ENCODE results near the gene STK40. TPM values are rescaled to one million over a fixed set of nuclear protein-coding genes. Genes with fewer than 3 reads are reported as not detected.

The STK40 gene
- total RNA-seq, 1 donor from 2014 or later = 41.3 TPM

DNA sequence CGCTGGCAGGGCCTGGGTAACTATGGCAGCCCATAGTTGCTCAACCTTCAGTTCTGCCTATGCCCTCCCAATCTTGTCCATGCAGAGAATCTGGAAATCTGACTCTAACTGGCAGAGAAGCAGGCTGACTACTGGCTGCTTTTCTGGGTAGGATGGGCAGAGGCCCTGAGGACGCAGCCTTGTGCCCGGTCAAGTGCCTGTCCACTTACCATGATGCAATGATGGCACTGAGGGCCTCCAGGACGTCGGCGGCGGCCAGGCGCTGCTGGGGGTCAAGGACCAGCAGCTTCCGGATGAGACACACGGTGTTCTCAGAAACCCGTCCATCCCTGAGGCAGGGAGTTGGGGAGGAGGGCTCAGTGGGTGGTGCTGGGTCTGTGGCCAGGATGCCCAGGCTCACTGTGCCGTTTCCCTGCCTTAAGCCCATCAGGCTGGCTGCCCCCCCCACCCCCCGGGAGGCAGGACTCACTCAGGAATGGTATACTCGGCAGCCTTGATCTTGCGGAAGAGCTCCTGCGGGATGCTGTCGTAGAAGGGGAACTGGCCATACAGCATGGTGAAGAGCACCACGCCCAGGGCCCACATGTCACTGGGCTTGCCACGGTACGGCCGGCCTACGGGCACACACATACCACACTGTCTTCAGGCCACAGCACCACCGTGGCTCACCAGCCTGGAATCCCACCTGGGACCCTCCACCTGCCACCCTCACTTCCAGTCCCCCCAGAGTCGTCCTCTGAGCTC, 41.9 kb downstream of the STK40 start:
- peaks cover under 1% of the 10 kb centered on the region for H3K4me1 Mint-ChIP-seq (ENCODE audit: low read depth)
- no peaks in the 10 kb centered on the region for H3K9me3 Mint-ChIP-seq
- no peak for DNase-seq (ENCODE audit: low spot score)
- no peak overlapping the region for H3K4me3 Mint-ChIP-seq (ENCODE audit: low read depth)
- no peak overlapping the region for H3K27ac Mint-ChIP-seq
- intact Hi-C loops (cut with micrococcal nuclease) = no loop called here
- no peaks in the 10 kb centered on the region for H3K27me3 Mint-ChIP-seq (ENCODE audit: low read depth)
- H3K36me3 Mint-ChIP-seq (ENCODE audit: low read depth) = peaks cover 40% of the 10 kb centered on the region

DNA sequence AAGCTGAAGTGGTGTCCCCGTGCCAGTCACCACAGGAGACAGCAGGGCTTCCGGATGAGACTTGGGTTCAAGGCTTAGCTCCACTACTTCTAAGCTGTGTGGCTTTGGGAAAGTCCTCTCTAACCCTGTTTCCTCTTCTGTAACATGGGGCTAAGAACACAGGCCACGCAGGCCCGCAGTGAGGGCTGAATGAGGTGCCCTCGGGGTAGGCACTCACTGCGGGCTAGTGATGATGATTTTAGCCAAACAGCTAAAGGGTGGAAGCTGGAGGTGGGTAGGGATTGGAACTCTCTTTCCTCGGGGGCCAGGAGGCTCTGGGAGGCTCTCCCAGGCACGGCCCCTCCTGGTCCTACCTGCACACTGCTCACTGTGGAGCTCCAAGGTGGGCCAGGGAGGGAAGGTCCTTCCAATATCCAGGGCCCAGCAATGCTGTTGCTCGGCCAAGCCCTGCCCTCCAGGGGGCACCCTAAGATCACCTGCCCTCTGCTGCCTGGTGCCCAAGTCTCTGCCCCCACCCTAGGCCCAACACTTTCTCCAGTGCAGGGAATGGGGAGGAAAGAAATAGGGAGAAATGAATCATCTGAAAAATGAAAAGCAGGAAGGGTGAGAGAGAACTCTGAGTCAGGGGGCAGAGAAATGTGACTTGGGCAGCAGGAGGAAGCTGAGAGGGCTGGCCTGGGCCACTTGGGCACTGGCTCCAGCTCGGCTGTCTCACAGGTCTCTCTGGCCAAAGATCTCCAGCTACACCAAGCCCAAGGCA, 43.1 kb downstream of the STK40 start:
- H3K4me3 Mint-ChIP-seq (ENCODE audit: low read depth) = no peak overlapping the region
- no peak for DNase-seq (ENCODE audit: low spot score)
- H3K36me3 Mint-ChIP-seq (ENCODE audit: low read depth) = peaks cover 30% of the 10 kb centered on the region
- intact Hi-C loops (cut with micrococcal nuclease) = loop anchor here (1.0 kb wide), 2 partner anchors 26 to 78 kb away; no protein-coding TSS in a partner anchor
- H3K27me3 Mint-ChIP-seq (ENCODE audit: low read depth) = no peaks in the 10 kb centered on the region
- H3K9me3 Mint-ChIP-seq = no peaks in the 10 kb centered on the region
- no peak overlapping the region for H3K27ac Mint-ChIP-seq
- H3K4me1 Mint-ChIP-seq (ENCODE audit: low read depth) = peaks cover 5% of the 10 kb centered on the region

DNA sequence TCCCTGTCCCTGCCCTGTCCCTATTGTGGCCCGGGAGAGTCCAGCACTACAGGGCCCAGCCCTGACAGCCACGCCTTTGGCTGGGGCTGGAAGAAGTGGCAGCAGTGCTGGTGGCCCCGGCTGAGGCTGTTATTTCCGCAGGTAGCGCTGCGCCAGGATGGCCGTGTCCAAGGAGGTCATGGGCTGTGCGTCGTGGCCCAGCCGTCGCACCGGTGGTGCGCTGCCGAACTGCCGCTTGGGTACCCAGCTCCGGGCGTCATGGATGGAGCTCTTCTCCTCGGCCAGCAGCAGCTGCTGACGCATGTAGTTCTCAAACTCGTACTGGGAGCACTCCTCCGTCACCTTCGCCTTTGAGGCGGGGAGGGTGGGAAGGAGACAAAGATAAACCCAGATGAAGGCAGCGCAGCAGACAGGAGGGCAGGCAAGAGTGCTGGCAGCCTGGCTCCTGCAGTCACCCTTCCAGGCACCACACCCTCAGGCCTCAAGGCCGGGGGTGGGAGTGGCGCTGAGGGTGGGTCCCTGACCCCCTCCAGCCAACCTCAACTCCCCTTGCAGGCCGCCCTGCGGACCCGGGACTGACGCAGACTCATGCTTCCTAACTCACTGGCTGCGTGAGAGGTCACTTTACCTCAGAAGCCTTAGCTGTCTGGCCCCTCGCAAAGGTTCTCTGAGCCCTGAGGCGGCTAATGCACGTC, 44.0 kb downstream of the STK40 start:
- Mint-ChIP-seq H3K9me3 (no peaks in the 10 kb centered on the region), H3K27ac (no peak overlapping the region), H3K36me3 (ENCODE audit: low read depth) (peaks cover 24% of the 10 kb centered on the region), H3K4me1 (ENCODE audit: low read depth) (peaks cover 5% of the 10 kb centered on the region), H3K4me3 (ENCODE audit: low read depth) (no peak overlapping the region), H3K27me3 (ENCODE audit: low read depth) (no peaks in the 10 kb centered on the region)
- intact Hi-C loops (cut with micrococcal nuclease) = loop anchor here (1.0 kb wide), 2 partner anchors 27 to 79 kb away; no protein-coding TSS in a partner anchor
- DNase-seq (ENCODE audit: low spot score) = no peak

DNA sequence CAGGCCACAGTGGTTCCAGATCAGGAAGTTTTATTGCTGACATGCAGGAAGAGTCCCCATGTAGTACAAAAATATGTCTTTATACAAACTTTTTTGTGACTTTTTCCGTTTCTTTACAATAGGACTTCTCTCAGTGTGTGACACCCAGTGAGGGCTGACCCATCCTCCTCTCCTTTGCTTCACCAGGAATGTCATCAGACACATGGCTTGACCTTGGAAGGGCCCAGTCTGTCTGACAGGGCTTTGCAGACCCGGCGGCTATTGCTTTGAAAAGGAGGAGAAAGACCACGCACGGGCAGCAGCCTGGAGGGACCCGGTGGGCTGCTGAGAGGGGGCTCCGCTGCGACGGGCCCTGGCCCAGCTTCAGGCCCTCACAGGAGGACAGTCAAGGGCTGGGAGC, 46.1 kb downstream of the STK40 start:
- Mint-ChIP-seq H3K27ac (no peak overlapping the region), H3K27me3 (ENCODE audit: low read depth) (no peaks in the 10 kb centered on the region), H3K4me1 (ENCODE audit: low read depth) (peaks cover 5% of the 10 kb centered on the region), H3K4me3 (ENCODE audit: low read depth) (no peak overlapping the region), H3K9me3 (no peaks in the 10 kb centered on the region), H3K36me3 (ENCODE audit: low read depth) (peaks cover 16% of the 10 kb centered on the region)
- DNase-seq (ENCODE audit: low spot score) = no peak
- intact Hi-C loops (cut with micrococcal nuclease) = no loop called here

DNA sequence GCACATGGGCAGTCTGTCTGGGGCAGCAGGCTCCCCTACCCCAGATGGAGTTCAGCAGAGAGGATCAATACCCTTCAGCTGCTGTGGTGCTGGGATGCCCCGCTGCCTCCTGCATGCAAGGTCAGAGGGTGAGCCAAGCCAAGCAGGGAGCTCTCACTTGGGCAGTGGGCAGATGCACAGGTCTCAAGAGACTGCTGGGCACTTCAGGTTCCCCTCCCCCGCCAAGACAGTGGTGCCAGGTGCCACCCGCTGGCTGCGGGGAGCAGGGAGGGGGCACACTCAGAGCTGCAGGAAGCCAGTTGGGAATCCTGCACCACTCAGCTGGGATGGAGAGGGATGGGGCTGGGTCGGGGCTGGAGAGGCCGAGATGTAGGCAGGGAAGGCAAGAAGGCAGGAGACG, 46.5 kb downstream of the STK40 start:
- Mint-ChIP-seq H3K4me1 (ENCODE audit: low read depth) (peaks cover 5% of the 10 kb centered on the region), H3K27me3 (ENCODE audit: low read depth) (no peaks in the 10 kb centered on the region), H3K27ac (no peak overlapping the region), H3K9me3 (no peaks in the 10 kb centered on the region), H3K4me3 (ENCODE audit: low read depth) (no peak overlapping the region), H3K36me3 (ENCODE audit: low read depth) (peaks cover 12% of the 10 kb centered on the region)
- intact Hi-C loops (cut with micrococcal nuclease) = no loop called here
- no peak for DNase-seq (ENCODE audit: low spot score)

DNA sequence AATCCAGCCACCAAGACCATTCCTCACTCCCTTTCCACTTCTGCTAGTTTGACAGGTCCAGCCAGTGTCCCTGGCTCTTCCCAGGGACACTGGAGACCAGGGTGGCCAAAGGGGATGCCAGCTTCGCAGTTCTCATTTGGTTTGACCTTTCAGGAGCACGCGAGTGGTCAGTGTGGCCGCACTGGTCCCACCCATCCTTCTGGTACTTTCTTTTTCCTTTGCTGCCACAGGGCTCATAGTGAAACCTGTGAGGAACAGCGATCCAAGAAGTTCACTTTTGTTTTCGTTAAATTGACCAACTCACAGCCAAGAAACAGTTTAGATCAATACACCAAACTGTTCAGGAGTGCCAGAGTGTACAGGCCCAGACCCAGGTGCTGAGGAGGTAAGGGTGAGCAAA, 47.9 kb downstream of the STK40 start:
- no peaks in the 10 kb centered on the region for H3K9me3 Mint-ChIP-seq
- peaks cover 10% of the 10 kb centered on the region for H3K36me3 Mint-ChIP-seq (ENCODE audit: low read depth)
- peaks cover under 1% of the 10 kb centered on the region for H3K27me3 Mint-ChIP-seq (ENCODE audit: low read depth)
- intact Hi-C loops (cut with micrococcal nuclease) = no loop called here
- H3K4me3 Mint-ChIP-seq (ENCODE audit: low read depth) = no peak overlapping the region
- DNase-seq (ENCODE audit: low spot score) = no peak
- H3K27ac Mint-ChIP-seq = no peak overlapping the region
- peaks cover 5% of the 10 kb centered on the region for H3K4me1 Mint-ChIP-seq (ENCODE audit: low read depth)

DNA sequence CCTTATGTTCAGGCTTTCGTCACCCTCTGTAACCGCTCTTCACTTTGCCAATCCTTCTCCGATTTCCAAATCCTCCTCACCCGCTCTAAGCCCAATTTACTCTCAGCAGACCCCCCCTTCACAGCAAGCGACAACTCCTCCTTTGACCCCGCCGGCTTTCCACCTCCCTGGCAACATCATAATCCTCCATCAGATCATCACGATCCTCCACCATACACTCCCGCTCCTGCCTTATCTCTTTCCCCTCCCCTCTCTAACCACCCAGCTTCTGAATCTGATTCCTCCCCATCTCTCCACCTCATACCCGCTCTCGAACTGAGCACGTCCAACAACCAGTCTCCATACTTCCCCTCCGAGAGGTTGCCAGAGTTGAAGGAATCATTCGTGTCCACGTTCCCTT, 54.8 kb downstream of the STK40 start:
- no peak overlapping the region for H3K4me3 Mint-ChIP-seq (ENCODE audit: low read depth)
- peaks cover 20% of the 10 kb centered on the region for H3K27me3 Mint-ChIP-seq (ENCODE audit: low read depth)
- intact Hi-C loops (cut with micrococcal nuclease) = no loop called here
- peaks cover 4% of the 10 kb centered on the region for H3K4me1 Mint-ChIP-seq (ENCODE audit: low read depth)
- no peaks in the 10 kb centered on the region for H3K9me3 Mint-ChIP-seq
- DNase-seq (ENCODE audit: low spot score) = no peak
- no peaks in the 10 kb centered on the region for H3K36me3 Mint-ChIP-seq (ENCODE audit: low read depth)
- no peak overlapping the region for H3K27ac Mint-ChIP-seq

DNA sequence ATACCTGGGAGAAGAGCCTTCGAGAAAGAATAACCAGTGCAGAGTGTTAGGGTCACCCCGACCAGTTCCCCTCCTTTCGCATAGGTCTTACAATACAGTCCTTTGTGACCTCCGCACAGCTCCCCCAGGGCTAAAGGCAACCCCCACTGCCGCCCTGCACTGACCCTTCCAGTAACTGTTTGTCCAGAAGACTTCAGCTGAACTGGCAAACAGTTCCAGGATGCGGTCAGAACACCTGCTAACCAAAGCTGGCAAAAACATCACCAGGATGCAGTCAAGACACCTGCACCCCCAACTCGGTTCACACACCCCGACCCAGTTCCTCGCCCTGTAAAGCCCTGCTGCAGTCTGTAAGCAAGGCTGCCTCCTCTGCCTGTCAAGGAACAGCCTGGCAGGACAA, 55.9 kb downstream of the STK40 start:
- Mint-ChIP-seq H3K9me3 (no peaks in the 10 kb centered on the region), H3K36me3 (ENCODE audit: low read depth) (no peaks in the 10 kb centered on the region), H3K4me3 (ENCODE audit: low read depth) (no peak overlapping the region), H3K27ac (no peak overlapping the region), H3K4me1 (ENCODE audit: low read depth) (peaks cover 4% of the 10 kb centered on the region), H3K27me3 (ENCODE audit: low read depth) (peaks cover 20% of the 10 kb centered on the region)
- DNase-seq (ENCODE audit: low spot score) = no peak
- intact Hi-C loops (cut with micrococcal nuclease) = no loop called here

DNA sequence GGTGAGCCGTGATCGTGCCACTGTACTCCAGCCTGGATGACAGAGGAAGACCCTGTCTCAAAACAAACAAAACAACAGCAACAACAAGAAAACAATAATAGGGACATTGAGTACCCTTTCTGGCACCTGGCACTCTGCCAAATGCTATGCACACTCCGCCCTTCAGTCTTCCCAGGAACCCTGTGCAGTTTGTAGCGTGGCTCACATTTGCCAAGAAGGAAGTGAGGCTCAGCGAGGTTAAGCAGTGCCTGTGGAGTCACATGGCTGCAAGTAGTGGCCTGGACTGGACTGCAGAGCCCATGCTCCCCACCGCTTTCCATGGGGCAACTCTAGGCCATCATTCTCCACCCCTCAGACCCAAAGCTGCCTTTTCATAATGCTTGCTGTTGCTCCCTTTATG, 57.0 kb downstream of the STK40 start:
- Mint-ChIP-seq H3K27ac (no peak overlapping the region), H3K4me3 (ENCODE audit: low read depth) (no peak overlapping the region)
- intact Hi-C loops (cut with micrococcal nuclease) = no loop called here

DNA sequence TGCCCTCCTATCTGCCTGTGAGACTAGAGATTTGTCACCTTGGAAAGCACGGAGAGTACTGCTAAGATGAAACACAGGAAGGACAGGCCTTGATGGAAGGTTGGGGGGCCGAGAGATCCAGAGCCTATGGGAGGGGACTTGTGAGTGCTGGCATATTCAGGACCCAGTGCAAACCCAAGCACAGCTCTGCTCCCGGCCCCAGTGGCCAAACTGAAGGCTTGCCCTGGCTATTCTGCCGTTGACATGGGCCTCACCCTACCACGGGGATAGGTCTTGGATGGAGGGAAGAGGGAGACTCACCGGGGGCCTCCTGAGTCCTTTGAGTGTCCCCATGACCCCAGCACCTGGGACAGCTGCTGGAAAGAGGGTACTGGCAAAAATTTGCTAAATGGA, 57.6 kb downstream of the STK40 start:
- Mint-ChIP-seq H3K9me3 (no peaks in the 10 kb centered on the region), H3K27me3 (ENCODE audit: low read depth) (peaks cover 20% of the 10 kb centered on the region), H3K36me3 (ENCODE audit: low read depth) (no peaks in the 10 kb centered on the region), H3K4me3 (ENCODE audit: low read depth) (no peak overlapping the region), H3K27ac (no peak overlapping the region), H3K4me1 (ENCODE audit: low read depth) (peaks cover 14% of the 10 kb centered on the region)
- intact Hi-C loops (cut with micrococcal nuclease) = no loop called here
- DNase-seq (ENCODE audit: low spot score) = no peak

More for the DNA sequence above, 57.0 kb downstream of the STK40 start:
- Mint-ChIP-seq H3K27me3 (ENCODE audit: low read depth) (peaks cover 20% of the 10 kb centered on the region), H3K9me3 (no peaks in the 10 kb centered on the region), H3K36me3 (ENCODE audit: low read depth) (no peaks in the 10 kb centered on the region), H3K4me1 (ENCODE audit: low read depth) (peaks cover 14% of the 10 kb centered on the region)
- no peak for DNase-seq (ENCODE audit: low spot score)

DNA sequence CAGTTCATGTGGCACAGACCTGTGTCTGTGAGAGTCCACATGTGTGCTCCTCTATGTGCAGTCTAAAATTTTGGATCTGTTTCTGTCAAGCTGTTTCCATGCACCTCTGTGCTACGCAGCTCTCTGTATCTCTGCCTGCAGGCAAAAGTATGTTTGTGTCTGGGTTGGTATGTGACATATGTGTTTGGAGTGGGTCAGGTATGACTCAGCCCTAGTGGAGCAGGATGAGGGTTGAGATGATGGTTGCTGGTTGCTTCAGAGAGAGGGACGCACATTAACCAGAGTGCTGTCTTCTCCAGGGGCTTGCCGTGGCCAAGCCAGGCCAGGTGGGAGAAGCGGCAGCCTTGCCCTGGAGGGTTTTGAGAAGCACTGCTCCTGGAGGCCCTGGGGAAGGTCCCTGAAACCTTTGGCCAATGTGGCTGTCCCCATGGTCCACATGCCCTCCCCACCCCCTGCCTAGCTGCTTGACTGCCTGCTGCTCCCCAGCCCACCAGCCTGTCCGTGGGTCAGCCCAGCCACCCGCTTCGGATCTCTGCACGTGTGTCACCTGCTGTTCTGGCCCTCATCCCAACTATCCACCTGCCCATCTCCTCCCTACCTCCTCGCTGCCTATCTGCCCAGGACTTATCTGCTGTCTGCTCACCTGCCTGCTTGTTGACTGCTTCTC, 58.2 kb downstream of the STK40 start:
- intact Hi-C loops (cut with micrococcal nuclease) = no loop called here
- DNase-seq (ENCODE audit: low spot score) = no peak
- no peaks in the 10 kb centered on the region for H3K36me3 Mint-ChIP-seq (ENCODE audit: low read depth)
- H3K4me1 Mint-ChIP-seq (ENCODE audit: low read depth) = peaks cover 14% of the 10 kb centered on the region
- H3K4me3 Mint-ChIP-seq (ENCODE audit: low read depth) = no peak overlapping the region
- no peaks in the 10 kb centered on the region for H3K9me3 Mint-ChIP-seq
- H3K27me3 Mint-ChIP-seq (ENCODE audit: low read depth) = peaks cover 17% of the 10 kb centered on the region
- H3K27ac Mint-ChIP-seq = no peak overlapping the region

DNA sequence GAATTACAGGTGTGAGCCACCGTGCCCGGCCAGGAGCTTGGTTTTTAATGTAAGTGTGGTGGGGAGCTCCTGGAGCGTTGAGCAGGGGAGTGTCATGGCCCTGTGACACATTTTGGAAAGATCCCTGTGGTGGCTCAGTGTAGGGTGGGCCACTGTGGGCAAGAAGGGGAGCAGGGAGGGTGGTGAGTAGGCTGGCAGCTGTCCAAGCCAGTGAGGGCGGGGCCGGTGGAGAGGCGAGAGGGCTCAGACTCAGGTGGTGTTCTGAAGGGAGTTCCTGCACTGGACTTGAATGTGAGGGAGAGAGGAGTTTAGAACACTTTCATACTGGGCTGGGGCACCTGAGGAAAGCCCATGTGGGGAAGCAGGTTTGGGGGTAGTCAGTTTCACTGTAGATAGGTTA, 59.2 kb downstream of the STK40 start:
- Mint-ChIP-seq H3K27me3 (ENCODE audit: low read depth) (peaks cover 8% of the 10 kb centered on the region), H3K4me3 (ENCODE audit: low read depth) (no peak overlapping the region), H3K4me1 (ENCODE audit: low read depth) (peaks cover 17% of the 10 kb centered on the region), H3K9me3 (no peaks in the 10 kb centered on the region), H3K36me3 (ENCODE audit: low read depth) (peaks cover 4% of the 10 kb centered on the region), H3K27ac (no peak overlapping the region)
- no peak for DNase-seq (ENCODE audit: low spot score)
- intact Hi-C loops (cut with micrococcal nuclease) = no loop called here
